A549 treated with Hydrocortisone at 1 μM for 4 hours (cell line): ENCODE results near the gene GADL1. TPM values are rescaled to one million over a fixed set of nuclear protein-coding genes. Genes with fewer than 3 reads are reported as not detected.

Experiments used
- total RNA-seq: library from RNA; stranded (reverse); fragments of 200-300 nt; extraction: Qiagen RNA extraction; gene quantifications from 5 replicates; pipeline ENCODE4 v1.2.3, GENCODE V29; 2022

GADL1 gene
- not detected in 5 replicates for total RNA-seq

GRCh38 chr3:30894521-30895251 lies at the start of gene GADL1:
Gene GADL1, minus strand, starts transcription at chr3:30894661. Its CDS starts 47 bp downstream, at chr3:30894614.

